Parathyroid adenoma (tissue), 2 donors: ENCODE results near the gene PALLD.

ENCODE experiments used
- H2AFZ ChIP-seq: fragments of 300-600 bp; sonication (generic); one replicate; pipeline ENCODE4 v1.7.0; 2017; ENCODE audit warnings: antibody characterized with exemption, mild to moderate bottlenecking
- H3K27ac ChIP-seq: fragments of 300-600 bp; sonication (generic); one replicate; pipeline ENCODE4 v1.7.0; 2017
- H3K27me3 ChIP-seq: fragments of 300-600 bp; sonication (generic); one replicate; pipeline ENCODE4 v1.7.0; 2017; ENCODE audit warnings: low read length; ENCODE audit not compliant: control insufficient read depth, insufficient read depth
- H3K36me3 ChIP-seq: fragments of 300-600 bp; sonication (generic); one replicate; pipeline ENCODE4 v1.7.0; 2017; ENCODE audit warnings: low read length; ENCODE audit not compliant: control insufficient read depth, insufficient read depth
- H3K4me1 ChIP-seq: fragments of 300-600 bp; sonication (generic); one replicate; pipeline ENCODE4 v1.7.0; 2017; ENCODE audit warnings: control low read depth
- H3K4me2 ChIP-seq: fragments of 300-600 bp; sonication (generic); one replicate; pipeline ENCODE4 v1.7.0; 2017; ENCODE audit warnings: low read length
- H3K4me3 ChIP-seq: fragments of 300-600 bp; sonication (generic); one replicate; pipeline ENCODE4 v1.7.0; 2017; ENCODE audit warnings: low read depth, low read length
- H3K79me2 ChIP-seq: fragments of 300-600 bp; sonication (generic); one replicate; pipeline ENCODE4 v1.7.0; 2017; ENCODE audit warnings: control low read depth
- H3K9ac ChIP-seq: fragments of 300-600 bp; sonication (generic); one replicate; pipeline ENCODE4 v1.7.0; 2017; ENCODE audit warnings: mild to moderate bottlenecking
- H3K9me3 ChIP-seq: fragments of 300-600 bp; sonication (generic); one replicate; pipeline ENCODE4 v1.7.0; 2017; ENCODE audit warnings: low read length; ENCODE audit not compliant: control insufficient read depth
- CTCF ChIP-seq: fragments of 300-600 bp; sonication (generic); IDR thresholded peaks from one replicate; pipeline ENCODE4 v1.7.0; 2017; ENCODE audit warnings: antibody characterized with exemption, mild to moderate bottlenecking
- donor health status: primary hyperparathyroidism.

PALLD gene

GRCh38 chr4:168535689-168536088 is 38.8 kb downstream of the PALLD start:
- Histone ChIP-seq H3K79me2 (no peaks in the 10 kb centered on the region), H3K27ac (no peak overlapping the region), H2AFZ (no peak overlapping the region), H3K4me1 (no peaks in the 10 kb centered on the region), H3K4me2 (no peak overlapping the region), H3K9ac (no peak overlapping the region), H3K27me3 (no peaks in the 10 kb centered on the region), H3K9me3 (no peaks in the 10 kb centered on the region), H3K4me3 (no peak overlapping the region), H3K36me3 (no peaks in the 10 kb centered on the region)
- no peak for TF ChIP-seq CTCF

- Histone ChIP-seq H3K9ac (no peak overlapping the region), H3K4me3 (no peak overlapping the region), H3K36me3 (no peaks in the 10 kb centered on the region), H3K4me1 (no peaks in the 10 kb centered on the region), H3K27ac (no peak overlapping the region), H3K4me2 (no peak overlapping the region), H3K27me3 (no peaks in the 10 kb centered on the region), H3K79me2 (no peaks in the 10 kb centered on the region), H2AFZ (no peak overlapping the region), H3K9me3 (no peaks in the 10 kb centered on the region)
- no peak for TF ChIP-seq CTCF
Observed at GRCh38 chr4:168536448-168536847, 39.6 kb downstream of the PALLD start.

- Histone ChIP-seq H2AFZ (no peak overlapping the region), H3K4me3 (no peak overlapping the region), H3K79me2 (no peaks in the 10 kb centered on the region)
Observed at GRCh38 chr4:168537086-168537485, 40.2 kb downstream of the PALLD start.

GRCh38 chr4:168537571-168537970 is 40.7 kb downstream of the PALLD start:
- no peaks in the 10 kb centered on the region for H3K9me3 ChIP-seq

More at GRCh38 chr4:168537086-168537485, 40.2 kb downstream of the PALLD start:
- Histone ChIP-seq H3K9ac (no peak overlapping the region), H3K9me3 (no peaks in the 10 kb centered on the region), H3K4me1 (no peaks in the 10 kb centered on the region), H3K27me3 (no peaks in the 10 kb centered on the region), H3K27ac (no peak overlapping the region), H3K4me2 (no peak overlapping the region), H3K36me3 (no peaks in the 10 kb centered on the region)
- TF ChIP-seq CTCF: no peak

More at GRCh38 chr4:168537571-168537970, 40.7 kb downstream of the PALLD start:
- H3K4me2 ChIP-seq: no peak overlapping the region
- H3K27me3 ChIP-seq: no peaks in the 10 kb centered on the region
- H3K27ac ChIP-seq: no peak overlapping the region
- TF ChIP-seq CTCF: no peak
- H3K79me2 ChIP-seq: no peaks in the 10 kb centered on the region
- H3K36me3 ChIP-seq: no peaks in the 10 kb centered on the region
- no peak overlapping the region for H3K9ac ChIP-seq
- H3K4me3 ChIP-seq: no peak overlapping the region
- H2AFZ ChIP-seq: no peak overlapping the region
- H3K4me1 ChIP-seq: no peaks in the 10 kb centered on the region
